HCT116 (cell line): ENCODE measurements around the gene C10orf88.

Experiments used
- ATF3 ChIP-seq: IDR thresholded peaks from 2 replicates; pipeline ENCODE4 v1.6.1; 2012
- CTCF ChIP-seq, 3 experiments: fragments of 200-600 bp in 1 of 3; sonication (generic) in 1 of 3; IDR thresholded peaks in 2 of 3; conservative IDR thresholded peaks in 1 of 3; 2 replicates each; pipeline ENCODE4 v1.5.1; 2012 to 2017; ENCODE audit warnings: low read depth in 2 of 3, low read length in 2 of 3, antibody characterized with exemption in 1 of 3, borderline replicate concordance in 1 of 3, control low read depth in 1 of 3, mild to moderate bottlenecking in 1 of 3, mixed read lengths in 1 of 3, mixed run types in 1 of 3, moderate library complexity in 1 of 3; ENCODE audit not compliant: insufficient read depth in 1 of 3
- EGR1 ChIP-seq: IDR thresholded peaks from 2 replicates; pipeline ENCODE4 v1.6.1; 2012; ENCODE audit warnings: low read depth
- ELF1 ChIP-seq: IDR thresholded peaks from 2 replicates; pipeline ENCODE4 v1.6.1; 2012; ENCODE audit warnings: low read depth, borderline replicate concordance
- EZH2 ChIP-seq: fragments of 200-600 bp; sonication (generic); IDR thresholded peaks from 2 replicates; pipeline ENCODE4 v1.6.1; 2017; ENCODE audit warnings: antibody characterized with exemption, mixed run types
- JUND ChIP-seq: IDR thresholded peaks from 2 replicates; pipeline ENCODE4 v1.6.1; 2012
- MAX ChIP-seq: IDR thresholded peaks from 2 replicates; pipeline ENCODE4 v1.6.1; 2012
- POLR2A ChIP-seq: IDR thresholded peaks from 2 replicates; pipeline ENCODE4 v1.7.0; 2011; ENCODE audit warnings: borderline replicate concordance; ENCODE audit not compliant: insufficient read depth, insufficient read length; ENCODE audit errors: extremely low read depth
- REST ChIP-seq: IDR thresholded peaks from 2 replicates; pipeline ENCODE4 v1.6.1; 2012; ENCODE audit warnings: low read depth
- SIN3A ChIP-seq: IDR thresholded peaks from 2 replicates; pipeline ENCODE4 v1.6.1; 2012; ENCODE audit warnings: low read depth
- SP1 ChIP-seq: IDR thresholded peaks from 2 replicates; pipeline ENCODE4 v1.6.1; 2012; ENCODE audit warnings: low read depth
- ZFX ChIP-seq: fragments of 450-650 bp; IDR thresholded peaks from 2 replicates; pipeline ENCODE4 v1.6.1; 2017

- TF ChIP-seq CTCF (IDR thresholded peaks at IDR 0.05 in 2 of 3, conservative IDR thresholded peaks at IDR 0.05 in 1 of 3; ENCODE audit: borderline replicate concordance in 1 of 3, insufficient read depth in 1 of 3, low read depth in 2 of 3, low read length in 2 of 3), result no peak
- TF ChIP-seq REST, result no peak
- TF ChIP-seq SP1, result no peak
- no peak for TF ChIP-seq JUND
- no peak for TF ChIP-seq POLR2A
- no peak for TF ChIP-seq EZH2
- TF ChIP-seq ATF3, result no peak
- TF ChIP-seq ELF1, result no peak
- TF ChIP-seq MAX, result no peak
- no peak for TF ChIP-seq ZFX
- no peak for TF ChIP-seq EGR1
- TF ChIP-seq SIN3A, result no peak
Observed at GRCh38 chr10:122966879-122967278, 12.9 kb upstream of the C10orf88 start.
